ENCODE measurements around the gene RBX1.
"Not testable (repeated sequence)": the region's sequence is repeated elsewhere in the genome, so short reads cannot be mapped to it uniquely, and the experiment has no call there.

RBX1 gene

GRCh38 chr22:40950962-40951794 is at the start of gene RBX1:
RBX1 (plus strand) TSS chr22:40951378; CDS start chr22:40951399, 21 bp downstream.
- peak; percentile 96 for DNase-seq (ENCODE audit: low read depth in 2 of 2, low spot score in 1 of 2)

DNA sequence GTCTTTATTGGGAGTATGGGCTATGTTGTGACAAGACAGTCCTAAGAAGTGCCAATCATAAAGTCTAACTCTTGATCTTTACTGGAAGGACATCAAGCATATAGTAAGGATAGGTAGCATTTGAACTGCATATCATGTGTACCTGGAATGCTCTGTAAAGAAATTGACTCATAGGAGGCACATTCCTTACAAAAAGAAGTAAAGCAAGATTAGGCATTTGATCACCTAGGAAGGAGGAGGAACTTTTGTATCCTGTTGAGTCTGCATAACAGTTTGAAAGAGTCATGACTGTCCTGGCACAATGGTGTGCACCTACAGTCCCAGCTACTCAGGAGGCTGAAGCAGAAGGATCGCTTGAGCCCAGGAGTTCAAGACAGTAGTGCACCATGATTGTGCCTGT is 47.1 kb upstream of the RBX1 start:
- DNase-seq (ENCODE audit: low read depth in 2 of 2, low spot score in 1 of 2): no peak

DNA sequence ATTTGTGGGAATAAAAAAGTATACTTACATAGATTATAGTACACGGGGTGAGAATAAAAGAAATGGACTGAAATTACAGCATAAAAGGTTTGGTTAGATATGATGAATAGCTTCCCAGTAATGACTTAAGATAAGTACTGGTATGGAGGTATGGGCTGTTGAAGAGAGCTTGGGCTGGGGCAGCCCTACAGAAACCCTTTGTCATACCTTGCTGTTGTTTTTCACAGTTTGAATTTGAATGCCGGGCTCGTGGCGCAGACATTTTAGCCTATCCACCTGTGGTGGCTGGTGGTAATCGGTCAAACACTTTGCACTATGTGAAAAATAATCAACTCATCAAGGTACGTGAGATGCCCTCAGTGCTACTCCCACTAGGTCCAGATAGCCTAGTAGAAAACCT is 42.3 kb upstream of the RBX1 start:
- no peak for DNase-seq (ENCODE audit: low read depth in 2 of 2, low spot score in 1 of 2)

GRCh38 chr22:40911772-40912171 is 39.4 kb upstream of the RBX1 start:
- no peak for DNase-seq (ENCODE audit: low read depth in 2 of 2, low spot score in 1 of 2)

GRCh38 chr22:40912987-40913386 is 38.2 kb upstream of the RBX1 start:
- not testable (repeated sequence) for DNase-seq (ENCODE audit: low read depth in 2 of 2, low spot score in 1 of 2)

DNA sequence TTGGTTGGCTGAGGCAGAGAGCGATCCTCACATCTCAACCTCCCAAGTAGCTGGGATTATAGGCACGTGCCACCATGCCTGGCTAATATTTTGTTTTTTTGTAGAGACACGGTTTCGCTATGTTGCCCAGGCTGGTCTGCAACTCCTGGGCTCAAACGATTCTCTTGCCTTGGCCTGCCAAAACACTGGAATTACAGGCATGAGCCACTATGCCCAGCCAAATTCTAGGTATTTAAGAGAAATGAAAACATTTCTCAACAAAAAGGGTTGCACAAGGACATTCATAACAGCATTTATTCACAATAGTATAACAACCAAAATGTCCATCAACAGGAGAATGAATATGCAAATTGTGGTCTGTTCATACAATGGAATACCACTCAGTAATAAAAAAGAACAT is 31.7 kb upstream of the RBX1 start:
- no peak for DNase-seq (ENCODE audit: low read depth in 2 of 2, low spot score in 1 of 2)

- DNase-seq (ENCODE audit: low read depth in 2 of 2, low spot score in 1 of 2): no peak
Measured at GRCh38 chr22:40920526-40920925, 30.7 kb upstream of the RBX1 start.

DNA sequence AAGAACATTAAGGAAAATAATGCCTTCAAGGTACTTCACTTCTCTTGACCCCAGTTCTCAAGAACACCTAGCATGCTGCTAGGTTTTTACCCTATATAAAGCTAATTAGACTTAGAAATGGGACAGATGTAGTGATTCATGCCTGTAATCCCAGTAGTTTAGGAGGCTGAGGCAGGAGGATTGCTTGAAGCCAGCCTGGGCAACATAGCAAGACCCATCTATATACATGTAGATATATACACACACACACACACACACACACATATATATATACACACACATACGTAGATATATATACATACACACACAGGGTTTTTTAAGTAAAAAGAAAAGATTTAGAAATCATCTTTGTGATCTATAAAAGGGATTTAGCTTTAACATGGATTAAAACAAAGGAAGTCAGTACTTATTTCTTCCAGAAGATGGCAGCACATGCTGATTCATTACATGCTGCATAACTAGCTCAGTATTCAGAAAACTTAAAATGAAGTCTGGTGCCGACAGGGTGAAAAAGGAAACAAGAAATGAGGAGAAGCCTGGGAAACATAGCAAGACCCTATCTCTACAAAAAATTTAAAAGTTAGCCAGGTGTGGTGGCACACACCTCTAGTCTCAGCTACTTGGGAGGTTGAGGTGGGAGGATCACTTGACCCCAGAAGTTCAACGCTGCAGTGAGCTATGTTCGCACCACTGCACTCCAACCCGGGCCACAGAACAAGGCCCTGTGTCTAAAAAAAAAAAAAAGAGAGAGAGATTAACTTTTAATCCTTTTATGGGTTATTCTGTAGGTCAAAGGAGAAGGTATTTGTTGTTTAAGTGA is 28.5 kb upstream of the RBX1 start:
- no peak for DNase-seq (ENCODE audit: low read depth in 2 of 2, low spot score in 1 of 2)

DNA sequence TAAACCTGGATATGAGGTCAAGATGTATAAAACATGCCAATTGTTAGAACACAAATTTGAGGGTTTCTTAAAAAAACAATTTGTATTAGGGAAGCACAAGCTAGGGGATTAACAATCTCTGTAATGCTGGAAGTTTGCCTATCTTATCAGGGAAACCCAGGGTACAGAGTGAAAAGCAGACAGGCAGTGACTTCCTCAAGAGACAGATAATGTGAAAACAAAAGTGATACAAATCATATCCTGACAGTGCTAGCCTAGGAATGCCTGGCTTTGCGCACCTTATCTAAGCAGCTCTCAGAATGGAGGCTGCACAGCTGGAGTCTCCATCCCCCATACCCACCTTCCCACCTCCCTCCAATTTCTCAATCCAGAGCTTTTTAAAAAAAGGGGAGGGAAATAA is 22.5 kb upstream of the RBX1 start:
- DNase-seq (ENCODE audit: low read depth in 2 of 2, low spot score in 1 of 2): no peak

GRCh38 chr22:40932396-40932795 is 18.8 kb upstream of the RBX1 start:
- no peak for DNase-seq (ENCODE audit: low read depth in 2 of 2, low spot score in 1 of 2)

GRCh38 chr22:40939202-40939601 is 12.0 kb upstream of the RBX1 start:
- DNase-seq (ENCODE audit: low read depth in 2 of 2, low spot score in 1 of 2): no peak

GRCh38 chr22:40951795-40952605 is 822 bp downstream of the RBX1 start:
- DNase-seq (ENCODE audit: low read depth in 2 of 2, low spot score in 1 of 2): no peak

GRCh38 chr22:40953471-40953870 is 2.3 kb downstream of the RBX1 start:
- DNase-seq (ENCODE audit: low read depth in 2 of 2, low spot score in 1 of 2): no peak

- no peak for DNase-seq (ENCODE audit: low read depth in 2 of 2, low spot score in 1 of 2)
Measured at GRCh38 chr22:40954113-40954512, 2.9 kb downstream of the RBX1 start.

GRCh38 chr22:40955571-40955970 is 4.4 kb downstream of the RBX1 start:
- DNase-seq (ENCODE audit: low read depth in 2 of 2, low spot score in 1 of 2): no peak

- no peak for DNase-seq (ENCODE audit: low read depth in 2 of 2, low spot score in 1 of 2)
Measured at GRCh38 chr22:40957601-40958000, 6.4 kb downstream of the RBX1 start.

DNA sequence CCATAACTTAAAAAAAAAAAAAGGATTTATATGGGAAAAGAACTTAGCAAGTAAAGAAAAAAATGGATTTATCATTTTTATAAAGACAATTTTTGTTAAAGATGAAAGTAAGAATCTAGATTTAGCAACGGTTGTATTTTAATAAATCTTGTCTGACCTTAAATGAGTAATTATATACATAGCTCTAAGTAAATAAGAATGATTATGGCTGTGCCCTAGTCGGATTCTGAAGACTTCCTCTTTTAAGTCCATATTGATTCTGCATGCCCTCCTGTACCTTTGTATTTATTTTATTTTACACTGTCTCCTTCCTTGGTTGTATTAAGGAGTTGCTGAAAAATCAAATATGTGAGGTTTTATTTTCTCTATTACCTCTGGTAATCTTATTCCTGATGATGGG is 7.1 kb downstream of the RBX1 start:
- DNase-seq (ENCODE audit: low read depth in 2 of 2, low spot score in 1 of 2): no peak

GRCh38 chr22:40960145-40960544 is 9.0 kb downstream of the RBX1 start:
- no peak for DNase-seq (ENCODE audit: low read depth in 2 of 2, low spot score in 1 of 2)

- no peak for DNase-seq (ENCODE audit: low read depth in 2 of 2, low spot score in 1 of 2)
Measured at GRCh38 chr22:40965936-40966725, 15.0 kb downstream of the RBX1 start.

DNA sequence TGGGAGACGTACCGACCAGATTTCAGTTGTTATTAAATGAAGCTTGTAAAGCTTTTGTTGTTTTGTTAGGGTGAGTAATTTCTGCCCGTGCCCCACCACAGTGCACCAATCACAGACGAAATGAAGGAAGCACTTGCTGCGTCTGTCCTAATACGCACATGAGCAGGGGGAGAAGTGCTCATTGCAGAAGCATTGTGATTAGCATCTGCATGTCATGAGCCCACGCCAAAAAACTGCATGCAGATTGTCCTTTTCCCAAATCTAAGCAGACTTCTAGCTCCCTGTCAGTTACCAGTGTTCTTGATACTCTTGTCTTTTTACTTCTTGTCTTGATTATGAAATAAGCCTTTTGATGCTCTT is 15.5 kb downstream of the RBX1 start:
- DNase-seq (ENCODE audit: low read depth in 2 of 2, low spot score in 1 of 2): no peak

All from stimulated activated CD8-positive, alpha-beta memory T cell treated with anti-CD3 and anti-CD28 coated beads, Interleukin-4, amount 100 ng/mL, for 4 hours (primary cell).